Neutrophil (primary cell): ENCODE results near the gene C4orf17.

ENCODE experiments used
- H3K27ac ChIP-seq: fragments of 200-600 bp; sonication (generic); 2 replicates; pipeline ENCODE4 v1.5.1; 2016; ENCODE audit warnings: mild to moderate bottlenecking, moderate library complexity
- H3K27me3 ChIP-seq: fragments of 200-600 bp; sonication (generic); 2 replicates; pipeline ENCODE4 v1.6.0; 2016; ENCODE audit warnings: mild to moderate bottlenecking
- H3K36me3 ChIP-seq: fragments of 200-600 bp; sonication (generic); 2 replicates; pipeline ENCODE4 v1.5.1; 2017
- H3K4me1 ChIP-seq, 2 experiments: fragments of 200-600 bp in 1 of 2; sonication (generic) in 1 of 2; 1 replicate in 1 of 2; 2 replicates in 1 of 2; pipeline versions ENCODE4 v1.5.1 to v1.6.1; 2013 to 2016; ENCODE audit warnings: low read depth in 1 of 2, low read length in 1 of 2, mild to moderate bottlenecking in 1 of 2, moderate library complexity in 1 of 2; ENCODE audit not compliant: control insufficient read depth in 1 of 2, insufficient read depth in 1 of 2
- H3K4me3 ChIP-seq, 2 experiments: fragments of 200-600 bp in 1 of 2; sonication (generic) in 1 of 2; 1 replicate in 1 of 2; 2 replicates in 1 of 2; pipeline ENCODE4 v1.5.1; 2013 to 2016; ENCODE audit warnings: low read depth in 1 of 2, low read length in 1 of 2, mild to moderate bottlenecking in 1 of 2, moderate library complexity in 1 of 2
- H3K9me3 ChIP-seq: fragments of 200-600 bp; sonication (generic); 2 replicates; pipeline ENCODE4 v1.5.1; 2016
- TF ChIP-seq, protein P1 (sequence below): fragments of 200-600 bp; sonication (generic); IDR thresholded peaks from 2 replicates; pipeline ENCODE4 v1.5.1; 2016; ENCODE audit warnings: antibody characterized with exemption

Gene C4orf17

DNA sequence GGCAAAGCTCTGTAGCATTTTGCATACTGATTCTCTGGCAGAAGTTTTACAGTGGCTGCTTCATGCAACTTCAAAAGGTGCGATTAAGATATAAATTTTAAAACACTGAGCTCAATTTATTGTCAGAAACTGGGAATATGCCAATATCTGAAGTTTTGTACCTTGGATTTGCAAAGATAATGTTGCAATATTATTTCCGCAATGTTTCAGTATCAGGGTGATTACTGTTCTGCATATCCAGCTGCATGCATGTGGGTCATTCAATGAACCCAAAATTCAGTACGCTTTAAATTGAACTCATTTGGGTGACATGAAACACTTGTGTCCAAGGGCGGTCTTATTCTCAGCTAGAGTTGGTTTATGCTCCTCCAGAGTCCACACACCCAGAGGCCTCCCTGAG lies 26.9 kb downstream of the C4orf17 start:
- Histone ChIP-seq H3K9me3 (no peaks in the 10 kb centered on the region), H3K27ac (no peak overlapping the region), H3K4me1 (no peaks in the 10 kb centered on the region), H3K36me3 (no peaks in the 10 kb centered on the region), H3K4me3 (no peak overlapping the region), H3K27me3 (no peaks in the 10 kb centered on the region)
- TF ChIP-seq, protein P1, sequence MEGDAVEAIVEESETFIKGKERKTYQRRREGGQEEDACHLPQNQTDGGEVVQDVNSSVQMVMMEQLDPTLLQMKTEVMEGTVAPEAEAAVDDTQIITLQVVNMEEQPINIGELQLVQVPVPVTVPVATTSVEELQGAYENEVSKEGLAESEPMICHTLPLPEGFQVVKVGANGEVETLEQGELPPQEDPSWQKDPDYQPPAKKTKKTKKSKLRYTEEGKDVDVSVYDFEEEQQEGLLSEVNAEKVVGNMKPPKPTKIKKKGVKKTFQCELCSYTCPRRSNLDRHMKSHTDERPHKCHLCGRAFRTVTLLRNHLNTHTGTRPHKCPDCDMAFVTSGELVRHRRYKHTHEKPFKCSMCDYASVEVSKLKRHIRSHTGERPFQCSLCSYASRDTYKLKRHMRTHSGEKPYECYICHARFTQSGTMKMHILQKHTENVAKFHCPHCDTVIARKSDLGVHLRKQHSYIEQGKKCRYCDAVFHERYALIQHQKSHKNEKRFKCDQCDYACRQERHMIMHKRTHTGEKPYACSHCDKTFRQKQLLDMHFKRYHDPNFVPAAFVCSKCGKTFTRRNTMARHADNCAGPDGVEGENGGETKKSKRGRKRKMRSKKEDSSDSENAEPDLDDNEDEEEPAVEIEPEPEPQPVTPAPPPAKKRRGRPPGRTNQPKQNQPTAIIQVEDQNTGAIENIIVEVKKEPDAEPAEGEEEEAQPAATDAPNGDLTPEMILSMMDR: no peak

DNA sequence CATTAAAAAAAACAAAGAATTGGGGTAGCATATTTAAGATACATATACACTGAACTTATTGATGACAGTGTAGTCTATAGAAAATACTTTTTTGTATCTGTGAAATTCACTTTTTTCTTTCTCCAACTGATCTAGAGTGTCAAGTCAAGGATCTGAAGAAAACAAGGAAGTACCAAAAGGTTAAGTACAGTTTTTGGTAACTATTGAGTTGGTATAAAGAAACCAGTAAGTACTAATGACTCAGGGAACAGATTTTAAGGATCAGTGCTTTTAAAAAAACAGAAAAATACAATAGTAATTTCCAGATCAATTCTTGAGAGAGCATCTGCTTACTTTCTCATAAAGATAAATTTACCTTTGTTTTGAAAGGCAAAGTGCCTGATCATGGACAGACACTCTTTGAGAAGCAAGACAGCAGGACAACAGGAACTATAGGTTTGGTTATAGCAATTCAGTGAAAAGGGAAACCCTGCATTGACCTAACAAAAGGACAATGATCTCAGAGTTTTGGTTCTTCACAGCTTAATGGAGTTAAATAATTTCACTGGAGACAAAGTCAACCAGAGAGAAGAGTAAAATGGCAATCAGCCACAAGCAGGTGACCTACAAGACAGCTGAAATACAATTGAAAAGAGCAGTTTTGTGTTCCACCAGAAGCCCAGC lies 29.6 kb downstream of the C4orf17 start:
- Histone ChIP-seq H3K4me1 (no peaks in the 10 kb centered on the region), H3K36me3 (no peaks in the 10 kb centered on the region), H3K27ac (no peak overlapping the region), H3K27me3 (no peaks in the 10 kb centered on the region), H3K9me3 (no peaks in the 10 kb centered on the region), H3K4me3 (no peak overlapping the region)
- TF ChIP-seq, protein P1: no peak

DNA sequence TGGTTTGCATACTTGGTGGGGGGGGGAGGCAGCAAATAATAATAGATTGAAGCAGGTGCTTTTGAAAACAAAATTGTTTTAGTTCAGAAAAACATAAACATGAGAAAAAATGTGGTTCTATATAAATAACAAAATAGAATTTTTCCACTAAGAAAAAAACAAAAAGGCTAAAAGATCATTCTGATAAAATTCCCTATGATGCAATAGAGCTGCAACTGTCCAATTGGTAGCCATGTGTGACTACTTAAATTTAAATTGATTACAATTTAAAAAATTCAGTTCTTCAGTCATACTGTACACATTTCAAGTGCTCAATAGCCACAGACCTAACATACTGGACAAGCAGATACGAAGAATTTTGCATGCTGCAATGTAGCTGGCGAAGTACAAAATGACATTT lies 42.1 kb downstream of the C4orf17 start:
- no peak overlapping the region for H3K4me3 ChIP-seq
- H3K36me3 ChIP-seq: peaks cover 15% of the 10 kb centered on the region
- no peak overlapping the region for H3K27ac ChIP-seq
- H3K4me1 ChIP-seq: no peaks in the 10 kb centered on the region
- no peaks in the 10 kb centered on the region for H3K27me3 ChIP-seq
- TF ChIP-seq, protein P1: no peak
- no peaks in the 10 kb centered on the region for H3K9me3 ChIP-seq

DNA sequence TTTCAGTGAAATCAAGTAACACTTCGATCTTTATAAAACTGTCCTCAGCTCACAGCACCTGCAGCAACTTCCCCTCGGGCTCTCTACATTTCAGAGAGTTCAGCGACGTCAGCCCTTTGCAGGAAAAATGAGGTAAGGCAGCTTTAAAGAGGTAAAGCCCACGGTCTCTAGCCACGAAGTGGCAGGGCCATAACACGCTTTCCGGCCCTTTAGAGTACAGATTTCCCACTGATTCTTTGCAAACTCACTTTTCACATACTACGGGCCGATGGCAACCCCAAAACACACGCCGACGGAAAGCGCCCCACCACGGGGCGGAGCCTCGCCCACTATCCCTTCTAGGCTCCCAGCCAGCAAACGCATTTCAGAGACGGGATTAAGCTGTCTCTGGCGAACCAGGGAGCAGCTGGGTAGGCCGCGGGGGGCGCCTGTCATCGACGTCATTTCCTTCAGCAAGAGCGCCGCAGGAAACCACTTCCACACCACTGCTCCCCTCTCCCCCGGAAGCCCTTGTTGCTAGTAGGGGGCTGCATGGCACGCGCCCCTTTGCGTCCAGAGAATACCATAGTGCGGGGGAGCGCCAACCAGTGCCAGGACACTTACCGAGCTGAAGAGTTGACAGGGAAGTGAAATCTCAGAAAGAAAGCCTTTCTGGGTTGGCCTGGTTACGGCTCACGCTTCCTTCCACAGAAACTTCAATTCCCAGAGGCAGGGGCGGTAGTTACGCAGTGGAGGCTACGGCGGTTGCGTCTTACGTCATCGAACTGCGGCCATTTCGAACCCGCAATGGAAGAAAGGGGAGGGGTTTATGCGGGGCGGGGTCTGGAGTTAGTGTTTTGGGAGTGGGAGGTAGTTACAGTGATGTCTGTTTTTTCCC lies 52.7 kb downstream of the C4orf17 start, which contains the start of gene TRMT10A:
Gene TRMT10A (minus strand): TSS at position 730 of the 877 bp plus-strand sequence. CDS start 4,701 bp downstream, outside the sequence.
- peak within 1 kb of the TSS; percentile 88 for H3K27ac ChIP-seq
- peaks cover 22% of the 10 kb centered on the region for H3K27me3 ChIP-seq
- no peaks in the 10 kb centered on the region for H3K36me3 ChIP-seq
- H3K4me3 ChIP-seq: peak within 1 kb of the TSS; percentile 79 to 80
- TF ChIP-seq, protein P1: peak; percentile 19
- H3K4me1 ChIP-seq: peaks cover 12 to 15% of the 10 kb centered on the region in 2 experiments
- no peaks in the 10 kb centered on the region for H3K9me3 ChIP-seq

DNA sequence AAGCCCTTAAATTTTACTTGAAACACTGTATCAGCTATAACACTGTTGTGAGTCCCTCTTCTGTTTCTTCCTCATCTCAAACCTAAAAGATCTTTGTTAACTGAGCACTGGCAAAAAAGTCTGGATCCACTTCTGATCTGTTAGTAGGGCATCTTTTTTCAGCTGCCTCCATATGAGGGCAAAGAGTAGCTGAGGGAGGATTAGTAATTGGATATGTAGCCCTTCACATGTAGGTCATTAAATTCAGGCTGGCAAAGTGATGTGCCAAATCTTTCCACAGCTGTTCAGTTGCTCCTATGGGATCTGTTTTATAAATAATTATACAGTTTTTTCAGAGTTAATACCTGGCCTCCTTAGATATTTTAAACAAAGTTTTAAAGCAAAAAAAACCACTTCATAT lies 54.1 kb downstream of the C4orf17 start:
- Histone ChIP-seq H3K4me1 (peaks cover 12 to 15% of the 10 kb centered on the region in 2 experiments), H3K27me3 (peaks cover 34% of the 10 kb centered on the region), H3K9me3 (no peaks in the 10 kb centered on the region), H3K4me3 (no peak overlapping the region), H3K27ac (no peak overlapping the region), H3K36me3 (no peaks in the 10 kb centered on the region)
- TF ChIP-seq, protein P1: no peak
